ENCODE data around the gene TBC1D22A. TPM values are rescaled to one million over a fixed set of nuclear protein-coding genes. Genes with fewer than 3 reads are reported as not detected.

The TBC1D22A gene
- total RNA-seq, 2 donors from 2014 or later: 21.0 to 27.9 TPM

GRCh38 chr22:46719921-46720320 lies 42.5 kb upstream of the TBC1D22A start:
- WGBS, 2 experiments (ENCODE audit: insufficient coverage in 1 of 2, insufficient read length in 1 of 2): 95 to 96% methylated on average over 11 of the region's 11 CpGs
- H3K27me3 ChIP-seq (ENCODE audit: control insufficient read depth, insufficient read depth, low read length, poor library complexity, severe bottlenecking): no peaks in the 10 kb centered on the region
- no peaks in the 10 kb centered on the region for H3K27me3 Mint-ChIP-seq (ENCODE audit: insufficient read depth)
- no peak overlapping the region for H3K4me3 Mint-ChIP-seq
- H3K9ac ChIP-seq (ENCODE audit: extremely low read depth, low read length, poor library complexity, severe bottlenecking): no peak overlapping the region
- no peaks in the 10 kb centered on the region for H3K4me1 Mint-ChIP-seq
- no peaks in the 10 kb centered on the region for H3K9me3 Mint-ChIP-seq
- H3K4me1 ChIP-seq (ENCODE audit: control insufficient read depth, insufficient read depth, low read length): no peaks in the 10 kb centered on the region
- H3K9me3 ChIP-seq (ENCODE audit: control insufficient read depth, low read length): no peaks in the 10 kb centered on the region
- DNase-seq: no peak
- H3K4me3 ChIP-seq (ENCODE audit: low read length): no peak overlapping the region
- TF ChIP-seq, protein P1, sequence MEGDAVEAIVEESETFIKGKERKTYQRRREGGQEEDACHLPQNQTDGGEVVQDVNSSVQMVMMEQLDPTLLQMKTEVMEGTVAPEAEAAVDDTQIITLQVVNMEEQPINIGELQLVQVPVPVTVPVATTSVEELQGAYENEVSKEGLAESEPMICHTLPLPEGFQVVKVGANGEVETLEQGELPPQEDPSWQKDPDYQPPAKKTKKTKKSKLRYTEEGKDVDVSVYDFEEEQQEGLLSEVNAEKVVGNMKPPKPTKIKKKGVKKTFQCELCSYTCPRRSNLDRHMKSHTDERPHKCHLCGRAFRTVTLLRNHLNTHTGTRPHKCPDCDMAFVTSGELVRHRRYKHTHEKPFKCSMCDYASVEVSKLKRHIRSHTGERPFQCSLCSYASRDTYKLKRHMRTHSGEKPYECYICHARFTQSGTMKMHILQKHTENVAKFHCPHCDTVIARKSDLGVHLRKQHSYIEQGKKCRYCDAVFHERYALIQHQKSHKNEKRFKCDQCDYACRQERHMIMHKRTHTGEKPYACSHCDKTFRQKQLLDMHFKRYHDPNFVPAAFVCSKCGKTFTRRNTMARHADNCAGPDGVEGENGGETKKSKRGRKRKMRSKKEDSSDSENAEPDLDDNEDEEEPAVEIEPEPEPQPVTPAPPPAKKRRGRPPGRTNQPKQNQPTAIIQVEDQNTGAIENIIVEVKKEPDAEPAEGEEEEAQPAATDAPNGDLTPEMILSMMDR (conservative IDR thresholded peaks at IDR 0.05): no peak
- peaks cover 50% of the 10 kb centered on the region for H3K36me3 ChIP-seq (ENCODE audit: control insufficient read depth, insufficient read depth, low read length)
- peaks cover 58% of the 10 kb centered on the region for H3K36me3 Mint-ChIP-seq (ENCODE audit: low read depth)
- no peak overlapping the region for H3K27ac Mint-ChIP-seq
- H3K27ac ChIP-seq (ENCODE audit: low read depth, low read length): no peak overlapping the region

DNA sequence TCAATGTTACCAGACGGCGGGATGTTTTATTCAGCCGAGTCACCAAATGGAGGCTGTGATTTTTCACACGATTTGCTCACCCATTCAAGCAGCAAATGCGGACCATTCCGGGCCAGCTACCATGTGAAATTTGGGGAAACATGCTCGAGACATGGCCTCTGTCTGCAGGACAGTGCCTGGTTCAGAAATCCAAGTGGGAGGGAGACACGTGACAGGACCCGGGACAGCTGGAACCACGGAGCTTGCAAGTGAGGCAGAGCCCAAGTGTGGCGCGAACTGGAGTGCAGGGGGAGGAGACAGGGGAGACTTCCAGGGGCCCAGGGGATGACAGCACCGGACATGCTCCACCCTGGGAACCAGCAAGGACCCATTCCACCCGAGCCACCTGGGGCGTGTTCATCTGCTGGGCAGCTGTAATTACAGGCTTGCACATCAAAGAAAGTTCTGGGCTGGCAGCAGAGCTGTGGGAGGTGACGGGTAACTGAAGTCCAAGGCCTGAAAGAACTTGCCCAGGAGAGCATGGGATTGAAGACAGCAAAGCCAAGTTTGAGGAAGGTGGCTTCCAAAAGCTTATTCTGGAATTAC lies 40.9 kb upstream of the TBC1D22A start:
- Histone ChIP-seq H3K9ac (ENCODE audit: extremely low read depth, low read length, poor library complexity, severe bottlenecking) (no peak overlapping the region), H3K27ac (ENCODE audit: low read depth, low read length) (no peak overlapping the region), H3K36me3 (ENCODE audit: control insufficient read depth, insufficient read depth, low read length) (peaks cover 40% of the 10 kb centered on the region), H3K4me1 (ENCODE audit: control insufficient read depth, insufficient read depth, low read length) (no peaks in the 10 kb centered on the region), H3K9me3 (ENCODE audit: control insufficient read depth, low read length) (no peaks in the 10 kb centered on the region), H3K4me3 (ENCODE audit: low read length) (no peak overlapping the region), H3K27me3 (ENCODE audit: control insufficient read depth, insufficient read depth, low read length, poor library complexity, severe bottlenecking) (no peaks in the 10 kb centered on the region)
- no peaks in the 10 kb centered on the region for H3K9me3 Mint-ChIP-seq
- 92 to 94% methylated on average over 13 to 16 of the region's 16 CpGs for WGBS, 2 experiments (ENCODE audit: insufficient coverage in 1 of 2, insufficient read length in 1 of 2)
- no peaks in the 10 kb centered on the region for H3K4me1 Mint-ChIP-seq
- H3K27ac Mint-ChIP-seq: peak overlapping the region; percentile 48
- H3K27me3 Mint-ChIP-seq (ENCODE audit: insufficient read depth): no peaks in the 10 kb centered on the region
- no peak overlapping the region for H3K4me3 Mint-ChIP-seq
- DNase-seq: no peak
- TF ChIP-seq, protein P1 (conservative IDR thresholded peaks at IDR 0.05): no peak
- peaks cover 59% of the 10 kb centered on the region for H3K36me3 Mint-ChIP-seq (ENCODE audit: low read depth)

- Histone ChIP-seq H3K4me1 (ENCODE audit: control insufficient read depth, insufficient read depth, low read length) (no peaks in the 10 kb centered on the region), H3K27me3 (ENCODE audit: control insufficient read depth, insufficient read depth, low read length, poor library complexity, severe bottlenecking) (no peaks in the 10 kb centered on the region), H3K4me3 (ENCODE audit: low read length) (no peak overlapping the region), H3K27ac (ENCODE audit: low read depth, low read length) (no peak overlapping the region), H3K9ac (ENCODE audit: extremely low read depth, low read length, poor library complexity, severe bottlenecking) (no peak overlapping the region), H3K36me3 (ENCODE audit: control insufficient read depth, insufficient read depth, low read length) (peaks cover 19% of the 10 kb centered on the region), H3K9me3 (ENCODE audit: control insufficient read depth, low read length) (no peaks in the 10 kb centered on the region)
- peaks cover 41% of the 10 kb centered on the region for H3K36me3 Mint-ChIP-seq (ENCODE audit: low read depth)
- no peak overlapping the region for H3K4me3 Mint-ChIP-seq
- DNase-seq: no peak
- peaks cover 6% of the 10 kb centered on the region for H3K4me1 Mint-ChIP-seq
- H3K27ac Mint-ChIP-seq: no peak overlapping the region
- H3K9me3 Mint-ChIP-seq: no peaks in the 10 kb centered on the region
- 93% methylated on average over 8 to 9 of the region's 9 CpGs for WGBS, 2 experiments (ENCODE audit: insufficient coverage in 1 of 2, insufficient read length in 1 of 2)
- H3K27me3 Mint-ChIP-seq (ENCODE audit: insufficient read depth): no peaks in the 10 kb centered on the region
- TF ChIP-seq, protein P1 (conservative IDR thresholded peaks at IDR 0.05): no peak
These were observed 38.6 kb upstream of the TBC1D22A start for GRCh38 chr22:46723882-46724281.

Data from endodermal cell (in vitro differentiated cells).